Activated T-cell treated with anti-CD3 and anti-CD28 coated beads, Interleukin-2, amount 50 U/mL, for 48 hours (primary cell): ENCODE measurements around the gene CINP.
"Not testable (repeated sequence)": the region's sequence is repeated elsewhere in the genome, so short reads cannot be mapped to it uniquely, and the experiment has no call there.

Experiments
- DNase-seq, 2 experiments: peaks; one replicate each; pipeline ENCODE4 v3.0.0-alpha.2; 2020

Gene CINP

DNA sequence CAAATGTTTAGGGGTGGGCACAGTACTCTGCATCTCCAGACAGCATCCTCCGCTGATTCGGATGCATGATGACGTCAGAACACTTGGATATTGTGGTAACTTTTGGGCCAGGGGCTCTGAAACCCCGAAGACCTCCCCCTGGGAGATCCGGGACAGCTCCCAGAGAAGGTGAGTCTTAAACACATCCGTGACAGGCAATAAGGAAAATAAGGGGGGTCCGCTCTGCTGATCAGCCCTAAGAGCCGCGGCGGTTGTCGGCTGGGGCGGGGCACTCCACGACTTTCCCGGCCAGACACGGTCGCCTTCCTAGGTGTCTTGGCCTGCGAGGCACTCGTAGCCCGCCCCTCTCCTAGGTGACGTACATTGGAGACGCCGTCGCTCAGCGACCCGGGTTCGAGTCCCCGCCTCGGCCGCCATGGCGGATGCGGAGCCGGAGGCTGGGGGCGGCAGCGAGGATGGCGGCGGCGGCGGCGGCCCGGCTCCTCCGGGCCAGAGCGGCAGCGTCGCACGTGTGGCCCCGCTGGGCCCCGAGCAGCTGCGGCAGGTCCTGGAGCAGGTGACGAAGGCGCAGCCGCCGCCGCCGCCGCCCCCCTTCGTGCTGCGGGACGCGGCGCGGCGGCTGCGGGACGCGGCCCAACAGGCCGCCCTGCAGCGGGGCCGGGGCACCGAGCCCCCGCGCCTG is 43.2 kb downstream of the CINP start, which contains the start of gene ZNF839:
Gene ZNF839 (plus strand): TSS at position 396 of the 682 bp plus-strand sequence. CDS start 20 bp downstream, at position 416.
- DNase-seq, result peak; percentile 97

DNA sequence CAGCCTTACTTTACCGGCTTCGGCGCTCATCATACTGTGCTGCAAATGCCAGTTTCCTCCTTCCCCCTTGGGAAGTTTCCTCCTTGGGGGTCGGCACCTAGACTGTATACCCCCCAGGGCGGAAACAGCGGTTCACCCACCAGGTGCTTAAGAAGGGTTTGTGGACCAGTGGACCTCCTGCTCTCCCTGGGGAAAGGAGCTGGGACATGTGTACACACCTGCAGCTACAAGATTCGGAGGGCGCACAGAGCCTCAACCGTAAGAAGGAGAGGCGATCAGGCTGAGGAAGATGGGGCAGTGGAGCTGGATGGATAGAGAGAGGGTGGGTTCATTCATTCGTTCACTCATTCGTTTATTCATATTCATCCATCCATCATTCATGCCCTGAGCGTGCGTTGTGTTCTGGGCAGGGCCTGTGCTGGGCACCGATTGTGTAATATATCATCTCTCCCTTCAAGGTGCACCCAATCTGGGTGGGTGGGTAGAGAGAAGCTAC is 43.9 kb downstream of the CINP start:
- DNase-seq, result no peak

DNA sequence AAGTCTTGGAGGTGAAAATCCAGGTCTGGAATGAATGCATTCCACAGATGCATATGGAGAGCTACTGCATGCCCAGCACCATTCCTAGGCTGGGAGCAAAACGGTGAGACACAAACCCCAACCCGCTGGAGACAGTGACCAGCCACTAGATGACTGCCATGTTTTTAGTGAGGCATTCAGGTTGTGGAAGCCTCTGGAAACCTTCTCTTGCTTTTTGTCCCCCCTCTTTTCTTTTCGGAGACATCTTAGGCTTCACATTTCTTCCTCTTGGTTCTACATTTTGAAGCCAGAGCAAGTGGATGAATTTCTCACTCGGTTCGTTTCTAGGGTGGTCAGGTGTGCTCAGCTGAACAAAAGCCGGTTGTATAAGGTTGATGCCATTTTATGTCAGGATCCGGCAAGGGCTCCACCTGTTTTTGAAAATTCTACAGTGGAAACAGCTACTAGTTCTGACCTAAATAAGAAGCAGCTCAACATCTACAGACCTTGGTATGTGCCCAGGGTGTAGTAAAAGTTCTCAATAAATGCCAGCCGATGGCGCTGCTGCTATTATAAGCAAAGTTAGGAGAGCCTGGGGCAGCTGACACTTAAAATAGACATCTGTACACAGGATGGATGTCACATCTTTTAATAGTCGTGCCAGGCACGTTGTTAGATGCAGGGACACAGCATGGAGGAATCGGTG is 45.0 kb downstream of the CINP start:
- DNase-seq, result peak; percentile 45 to 53

DNA sequence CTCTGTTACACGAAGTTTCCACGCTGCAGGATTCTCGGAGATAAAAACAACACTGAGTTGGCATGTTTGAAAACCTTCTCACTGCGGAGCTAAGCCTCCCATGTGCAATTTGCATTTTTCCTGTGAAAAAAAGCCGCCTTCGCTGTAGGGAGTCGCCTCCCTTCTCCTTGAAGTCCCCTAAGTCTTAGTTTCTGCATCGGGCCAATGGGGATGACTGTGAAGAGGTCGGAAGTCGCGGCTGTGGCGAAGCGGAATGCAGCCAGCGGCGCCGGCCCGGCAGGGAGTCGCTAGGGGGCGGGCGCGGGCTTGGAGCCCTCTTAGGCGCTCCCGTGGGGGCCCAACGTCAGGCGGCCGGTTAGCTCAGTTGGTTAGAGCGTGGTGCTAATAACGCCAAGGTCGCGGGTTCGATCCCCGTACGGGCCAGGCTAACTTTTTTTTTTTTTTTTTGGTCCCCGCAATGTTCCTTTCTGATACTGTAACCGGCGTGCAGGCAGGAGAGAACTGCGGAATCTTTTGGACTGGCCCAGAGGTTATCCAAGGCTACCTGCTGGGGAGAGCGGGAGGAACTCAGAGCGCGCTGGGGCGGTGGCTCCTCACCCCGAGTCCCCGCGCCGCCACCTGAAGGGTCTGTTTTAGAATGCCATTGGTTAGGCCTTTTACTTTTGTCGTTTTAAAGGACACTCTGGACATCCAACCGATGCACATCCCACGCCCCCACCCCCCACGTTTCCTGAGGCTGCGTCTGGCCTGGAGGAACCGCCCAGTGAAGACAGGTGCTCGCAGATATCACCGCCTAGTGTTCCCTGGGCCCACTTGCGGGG is 45.7 kb downstream of the CINP start:
- peak; percentile 97 to 99 for DNase-seq

DNA sequence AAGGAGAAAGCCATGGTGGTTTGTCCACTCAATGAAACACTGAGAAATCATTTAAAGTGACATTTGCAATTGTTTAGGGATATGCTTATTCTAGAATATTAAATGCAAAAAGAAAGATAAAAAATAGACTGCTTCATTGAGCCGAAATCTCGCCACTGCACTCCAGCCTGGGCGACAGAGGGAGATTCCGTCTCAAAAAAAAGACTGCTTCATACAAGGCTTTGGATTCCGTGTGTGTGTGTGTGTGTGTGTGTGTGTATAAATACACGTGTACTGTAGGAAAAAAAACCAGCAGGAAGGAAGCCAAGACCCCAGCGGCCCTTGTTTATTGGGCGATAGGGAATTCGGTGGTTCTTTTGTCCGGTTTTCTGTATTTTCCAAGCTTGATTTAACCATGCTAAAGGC is 46.4 kb downstream of the CINP start:
- DNase-seq, result no peak

DNA sequence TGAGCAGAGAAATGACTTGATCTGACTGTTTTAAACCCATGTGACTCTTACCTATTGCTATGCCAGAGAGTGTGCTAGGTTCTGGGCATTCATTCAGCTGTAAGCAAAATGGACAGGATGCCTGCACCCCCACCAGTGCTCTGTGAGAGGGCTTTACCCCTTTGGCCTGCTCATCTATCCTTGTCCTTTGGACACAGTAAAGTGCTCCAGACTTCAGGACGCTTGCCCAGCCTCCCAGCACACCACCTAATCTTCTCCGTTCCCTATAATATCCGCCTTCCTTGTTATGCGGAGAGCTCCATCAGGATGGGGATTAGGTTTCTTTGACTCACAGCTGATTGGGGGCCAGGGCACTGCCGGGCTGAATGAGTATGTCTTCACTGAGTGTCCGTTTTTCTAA is 47.6 kb downstream of the CINP start:
- no peak for DNase-seq

DNA sequence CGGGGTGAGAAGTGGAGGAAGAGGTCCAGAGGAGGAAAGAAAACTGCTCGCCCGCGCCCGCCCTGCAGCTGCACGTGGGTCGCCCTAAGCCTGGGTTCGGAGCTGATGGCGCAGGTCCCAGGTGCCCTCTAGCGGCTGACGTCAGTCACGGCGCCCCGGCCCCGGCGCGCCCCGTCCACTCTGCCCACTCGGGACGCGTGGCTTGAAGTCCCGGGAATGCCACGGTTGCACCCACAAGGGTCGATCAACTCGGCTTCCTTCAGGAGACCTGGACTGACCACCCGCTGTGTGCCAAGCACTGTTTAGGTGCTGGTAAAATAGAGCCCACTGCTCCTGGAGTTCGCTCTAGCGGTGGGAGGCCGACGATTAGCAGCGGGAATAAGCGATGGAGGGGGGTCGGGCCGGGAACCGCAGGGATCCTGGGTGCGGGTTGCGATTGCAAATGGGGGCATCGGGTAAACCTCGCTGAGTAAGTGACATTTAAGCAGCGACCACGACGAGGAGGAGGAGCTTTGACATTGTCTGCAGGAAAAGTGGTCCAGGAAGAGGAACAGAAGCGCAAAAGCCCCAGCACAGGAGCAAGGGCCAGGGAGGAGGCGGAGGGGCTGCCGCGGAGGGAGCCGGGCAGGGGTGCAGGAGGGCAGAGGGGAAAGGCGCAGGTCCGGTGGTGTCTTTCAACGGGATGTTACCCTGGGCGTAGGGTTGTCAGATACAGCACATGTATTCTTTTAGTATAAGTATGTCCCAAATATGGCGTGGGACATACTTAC is 48.3 kb downstream of the CINP start:
- peak; percentile 86 to 88 for DNase-seq

DNA sequence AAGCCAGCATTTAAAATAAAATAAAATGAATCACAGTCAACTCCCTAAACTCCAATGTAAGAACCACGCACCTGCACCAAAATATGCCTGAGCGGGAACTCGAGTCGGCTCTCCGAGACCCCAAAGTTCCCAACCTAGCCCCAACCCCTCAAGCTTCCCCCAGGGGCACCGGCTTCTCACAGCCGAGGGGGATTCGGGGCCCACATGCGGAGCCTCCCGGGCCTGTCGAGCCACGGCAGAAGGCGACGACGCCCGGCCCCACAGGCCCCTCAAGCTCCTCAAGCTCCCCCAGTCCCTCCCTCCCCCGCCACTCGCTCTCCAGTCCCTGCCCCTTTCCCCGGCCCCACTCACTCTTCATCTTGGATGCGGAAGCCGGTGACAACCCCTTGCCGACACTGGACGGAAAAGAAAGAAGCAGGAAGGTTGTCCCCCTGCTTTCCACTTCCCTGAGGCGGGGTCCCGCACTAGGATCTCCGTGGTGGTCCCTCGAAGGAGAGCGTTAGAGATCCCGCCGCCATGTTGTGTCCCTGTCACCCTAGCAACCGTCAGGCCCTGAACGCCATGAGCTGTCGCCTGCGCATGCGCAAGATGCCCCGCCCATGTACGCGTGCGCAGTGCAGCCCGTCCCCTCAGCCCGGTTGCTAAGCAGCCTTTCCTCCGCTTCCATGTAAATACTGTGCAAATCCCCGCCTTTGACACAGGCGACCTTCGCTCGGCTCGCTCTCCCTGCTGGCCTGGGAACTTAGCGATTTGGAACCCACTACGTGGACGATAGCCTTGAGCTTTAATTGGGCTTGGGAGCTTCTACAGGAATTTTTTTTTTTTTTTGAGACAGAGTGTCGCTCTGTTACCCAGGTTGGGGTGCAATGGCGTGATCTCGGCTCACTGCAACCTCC is 57.8 kb downstream of the CINP start, which contains the start of gene MOK:
Gene MOK (minus strand): TSS at position 554 of the 896 bp plus-strand sequence. CDS start 196 bp downstream, at position 358.
- DNase-seq, result peak; percentile 98 to 99

DNA sequence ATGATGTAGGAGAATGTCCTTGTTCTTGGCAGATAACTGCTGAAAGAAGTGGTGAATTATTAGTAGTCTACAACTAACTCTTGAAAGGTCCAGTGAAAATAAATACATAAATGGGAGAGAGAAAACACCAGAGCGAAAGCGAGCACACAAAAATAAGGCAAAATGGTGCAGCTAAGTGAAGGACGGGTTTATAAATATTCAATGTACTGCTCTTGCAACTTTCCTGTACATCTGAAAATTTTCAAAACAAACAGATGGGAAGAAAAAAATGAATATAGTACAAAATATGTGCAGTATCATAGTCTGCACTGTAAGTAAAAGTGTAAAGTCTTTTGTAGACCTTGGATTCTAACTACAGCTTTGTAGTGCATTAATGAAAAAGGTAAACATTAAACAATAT is 59.0 kb downstream of the CINP start:
- no peak for DNase-seq

DNA sequence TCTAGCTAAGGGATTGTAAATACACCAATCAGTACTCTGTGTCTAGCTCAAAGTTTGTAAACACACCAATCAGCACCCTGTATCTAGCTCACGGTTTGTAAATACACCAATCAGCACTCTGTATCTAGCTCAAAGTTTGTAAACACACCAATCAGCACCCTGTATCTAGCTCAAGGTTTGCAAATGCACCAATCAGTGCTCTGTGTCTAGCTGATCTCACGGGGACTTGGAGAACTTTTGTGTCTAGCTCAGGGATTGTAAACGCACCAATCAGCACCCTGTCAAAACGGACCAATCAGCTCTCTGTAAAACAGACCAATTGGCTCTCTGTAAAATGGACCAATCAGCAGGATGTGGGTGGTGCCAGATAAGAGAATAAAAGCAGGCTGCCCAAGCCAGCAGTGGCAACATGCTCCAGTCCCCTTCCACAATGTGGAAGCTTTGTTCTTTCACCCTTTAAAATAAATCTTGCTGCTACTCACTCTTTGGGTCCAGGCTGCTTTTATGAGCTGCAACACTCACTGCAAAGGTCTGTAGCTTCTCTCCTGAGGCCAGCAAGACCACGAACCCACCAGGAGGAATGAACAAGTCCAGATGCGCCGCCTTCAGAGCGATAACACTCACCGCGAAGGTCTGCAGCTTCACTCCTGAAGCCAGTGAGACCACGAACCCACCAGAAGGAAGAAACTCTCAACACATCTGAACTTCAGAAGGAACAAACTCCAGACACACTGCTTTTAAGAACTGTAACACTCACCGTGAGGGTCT is 64.2 kb downstream of the CINP start:
- not testable (repeated sequence) for DNase-seq
